ENCODE measurements around the gene PRKAG2. TPM values are rescaled to one million over a fixed set of nuclear protein-coding genes. Genes with fewer than 3 reads are reported as not detected.
"Not testable (repeated sequence)": the region's sequence is repeated elsewhere in the genome, so short reads cannot be mapped to it uniquely, and the experiment has no call there.

PRKAG2 gene
- polyA plus RNA-seq, 1 donor = 38.3 TPM

- DNase-seq = no peak
Observed at GRCh38 chr7:151835636-151836035, 41.3 kb downstream of the PRKAG2 start.

DNA sequence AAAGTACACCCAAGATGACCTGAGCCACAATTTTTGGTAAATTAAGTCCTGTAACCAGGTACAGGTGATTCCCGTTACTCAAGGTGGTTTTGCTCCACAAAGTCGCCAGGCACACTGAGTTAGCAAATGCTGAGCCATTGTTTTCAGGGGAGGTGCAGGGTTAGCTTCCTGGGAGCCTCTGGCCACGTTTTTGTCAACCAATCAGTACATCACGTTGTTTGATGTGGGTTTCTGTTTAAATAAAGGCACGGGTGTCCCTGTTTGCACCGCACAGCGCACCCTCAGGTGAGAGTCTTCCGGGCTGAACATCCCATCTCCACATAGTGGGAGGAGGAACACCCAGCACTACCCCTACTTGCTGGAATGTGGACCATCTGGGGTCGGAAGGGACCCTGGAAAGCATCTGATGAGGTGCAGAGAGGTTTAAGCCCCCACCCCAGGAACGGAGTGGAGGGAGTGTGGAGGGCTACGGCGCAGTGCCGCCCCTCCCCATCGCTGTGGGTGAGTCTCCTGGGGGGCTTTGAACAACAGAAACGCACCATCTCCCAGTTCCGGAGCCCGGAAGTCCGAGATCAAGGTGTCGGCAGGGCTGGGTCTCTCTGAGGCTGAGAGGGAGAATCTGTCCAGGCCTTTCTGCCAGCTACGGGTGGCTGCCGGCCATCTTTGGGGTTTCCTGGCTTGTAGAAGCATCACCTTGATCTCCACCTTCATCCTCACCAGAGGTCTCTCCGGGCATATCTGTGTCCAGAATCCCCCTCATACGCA is 42.5 kb downstream of the PRKAG2 start:
- no peak for DNase-seq

DNA sequence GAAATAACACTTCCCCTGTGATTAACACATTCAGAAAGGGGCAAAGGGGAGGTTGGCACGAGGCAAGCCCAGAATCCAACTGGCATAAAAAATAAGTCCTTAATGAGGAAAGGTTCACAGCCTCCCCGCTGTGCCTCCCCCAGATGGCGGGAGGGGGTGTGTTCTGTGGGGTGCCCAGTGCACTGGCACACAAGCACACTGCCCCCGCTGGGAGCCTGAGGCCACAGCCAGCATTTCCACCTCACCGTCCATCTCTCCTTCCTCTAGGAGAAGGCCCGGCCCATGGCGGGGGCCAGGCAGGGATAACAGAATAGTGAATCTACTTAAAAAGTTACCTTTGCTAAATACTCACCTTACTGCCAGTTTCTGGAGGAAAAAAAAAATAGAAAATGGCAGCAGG is 43.2 kb downstream of the PRKAG2 start:
- DNase-seq = no peak

GRCh38 chr7:151833213-151833651 is 43.7 kb downstream of the PRKAG2 start:
- no peak for DNase-seq

- no peak for DNase-seq
Observed at GRCh38 chr7:151832656-151833055, 44.3 kb downstream of the PRKAG2 start.

DNA sequence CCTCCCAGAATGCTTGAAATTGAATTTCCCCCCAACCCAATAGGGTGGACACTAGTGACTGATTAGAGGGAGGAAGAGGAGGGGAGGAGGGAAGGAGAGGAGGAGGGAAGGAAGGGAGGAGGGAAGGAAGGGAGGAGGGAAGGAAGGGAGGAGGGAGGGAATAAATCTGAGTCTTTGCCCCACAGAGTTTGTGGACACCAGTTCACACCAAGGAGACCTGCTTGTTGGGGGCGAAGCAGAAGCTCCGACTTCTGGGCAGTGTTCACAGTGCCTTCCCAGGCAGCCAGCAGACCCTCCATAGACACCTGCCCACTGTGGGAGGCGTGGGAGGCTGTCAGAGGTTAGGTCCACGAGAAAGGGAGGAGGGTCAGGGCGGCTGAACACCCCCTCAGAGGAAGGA is 44.8 kb downstream of the PRKAG2 start:
- no peak for DNase-seq

GRCh38 chr7:151831606-151832005 is 45.3 kb downstream of the PRKAG2 start:
- no peak for DNase-seq

GRCh38 chr7:151830121-151830830 is 46.6 kb downstream of the PRKAG2 start:
- DNase-seq = no peak

DNA sequence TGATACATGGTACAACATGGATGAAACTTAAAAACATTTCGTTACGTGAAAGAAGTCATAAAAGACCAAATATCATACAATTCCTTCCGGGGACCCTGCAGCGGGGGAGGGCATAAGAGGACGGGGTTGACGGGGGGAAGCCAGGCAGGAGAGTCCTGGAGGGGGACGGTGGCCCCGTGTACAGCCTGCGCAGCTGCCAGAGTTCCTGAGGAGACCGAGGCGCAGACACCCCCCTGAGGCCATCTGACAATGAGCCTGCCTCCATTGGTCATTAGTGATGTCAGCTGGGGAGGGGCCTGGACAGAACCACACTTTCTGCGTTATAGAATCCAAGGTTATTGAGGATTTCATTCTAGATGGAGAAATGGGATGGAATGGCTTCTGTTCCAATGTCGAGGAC is 47.2 kb downstream of the PRKAG2 start:
- no peak for DNase-seq

DNA sequence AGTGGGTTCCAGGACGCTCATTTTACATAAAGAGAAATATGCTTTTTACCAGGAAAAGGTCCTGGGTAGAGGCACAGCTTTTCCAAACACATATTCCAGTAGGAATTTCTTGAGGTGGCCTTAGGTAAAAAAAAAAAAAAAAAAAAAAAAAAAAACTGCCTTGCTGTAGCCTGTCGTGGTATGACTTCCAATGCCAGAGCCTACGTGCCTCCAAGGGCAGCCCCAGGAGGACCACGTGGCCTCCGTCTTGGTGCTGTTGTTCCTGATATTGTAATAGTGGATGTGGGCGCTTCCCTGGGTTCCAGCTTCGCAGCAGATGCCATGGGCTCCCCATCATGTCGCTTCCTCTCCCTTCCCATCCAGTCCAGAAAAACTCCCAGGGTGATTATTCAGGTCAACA is 49.3 kb downstream of the PRKAG2 start:
- DNase-seq = no peak

DNA sequence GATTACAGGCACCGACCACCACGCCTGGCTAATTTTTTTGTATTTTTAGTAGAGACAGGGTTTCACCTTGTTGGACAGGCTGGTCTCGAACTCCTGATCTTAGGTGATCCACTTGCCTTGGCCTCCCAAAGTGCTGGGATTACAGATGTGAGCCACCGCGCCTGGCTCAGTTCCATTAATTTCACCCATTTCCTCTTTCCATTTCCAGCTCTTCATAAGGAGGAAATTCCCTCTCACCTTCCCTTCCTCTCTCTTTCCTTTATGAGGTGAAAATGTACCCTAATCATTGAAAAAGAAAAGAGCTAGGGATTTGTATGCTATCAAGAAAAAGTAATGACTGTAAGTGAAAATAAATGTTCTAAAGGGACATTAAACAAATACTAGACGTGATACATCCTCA is 50.6 kb downstream of the PRKAG2 start:
- not testable (repeated sequence) for DNase-seq

GRCh38 chr7:151825721-151826120 is 51.2 kb downstream of the PRKAG2 start:
- no peak for DNase-seq

DNA sequence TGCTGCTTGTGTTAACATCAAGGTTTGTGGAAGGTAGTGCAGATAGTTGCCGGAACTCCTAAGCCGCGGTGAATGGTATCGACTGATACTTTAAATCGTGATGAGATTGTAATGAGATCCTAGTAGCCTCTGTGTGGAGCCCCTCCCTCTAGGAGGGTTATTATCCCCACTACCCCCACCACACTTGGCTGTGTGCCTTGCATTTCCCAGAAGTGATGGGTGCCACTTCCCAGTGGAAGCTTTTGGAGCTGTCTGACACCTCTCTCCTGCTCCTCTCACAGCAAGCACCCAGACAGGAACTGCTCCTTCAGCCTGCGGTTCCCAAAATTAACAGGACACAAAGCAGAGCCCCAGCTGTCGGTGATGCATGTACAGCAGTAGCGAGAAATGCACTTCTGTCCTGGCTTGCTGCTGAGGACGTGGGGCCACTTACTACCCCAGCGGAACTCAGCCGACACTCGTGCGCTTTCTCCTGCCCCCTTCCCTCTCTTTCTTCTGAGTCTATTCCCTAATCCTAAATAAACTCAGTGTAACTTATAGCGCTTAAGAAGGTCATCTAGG is 52.5 kb downstream of the PRKAG2 start:
- DNase-seq = no peak

- no peak for DNase-seq
Observed at GRCh38 chr7:151823566-151824372, 53.1 kb downstream of the PRKAG2 start.

DNA sequence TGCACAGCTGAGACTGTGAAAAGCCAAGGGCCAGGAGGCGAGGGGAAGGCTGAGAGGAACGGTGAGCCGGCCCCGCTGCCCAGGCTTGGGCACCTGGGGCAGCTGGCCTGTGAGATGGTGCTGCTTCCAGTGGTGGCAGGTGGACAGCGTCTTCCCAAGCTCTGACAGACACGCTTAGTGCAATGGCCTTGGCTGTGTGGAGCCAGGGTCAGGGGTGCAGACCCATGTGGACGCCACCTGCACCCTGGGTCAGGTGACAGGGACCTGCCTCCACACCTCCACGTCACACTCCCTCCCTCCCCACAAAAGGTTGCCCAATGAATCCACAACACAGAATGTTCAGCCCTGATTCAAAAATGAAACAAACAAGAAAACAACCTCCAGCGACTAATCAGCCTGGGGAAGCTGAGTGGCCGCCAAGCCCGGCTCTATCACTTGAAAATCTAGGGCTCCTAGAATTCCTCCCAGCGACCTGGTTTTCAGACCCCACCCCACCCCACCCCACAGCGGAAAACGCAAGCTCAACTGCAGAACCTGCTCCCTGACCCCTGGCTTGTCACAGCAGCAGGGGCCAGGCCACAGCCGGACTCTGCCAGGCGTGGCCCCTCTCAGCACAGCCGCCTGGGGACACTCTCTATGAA is 54.3 kb downstream of the PRKAG2 start:
- no peak for DNase-seq

- DNase-seq = no peak
Observed at GRCh38 chr7:151821806-151822540, 54.9 kb downstream of the PRKAG2 start.

DNA sequence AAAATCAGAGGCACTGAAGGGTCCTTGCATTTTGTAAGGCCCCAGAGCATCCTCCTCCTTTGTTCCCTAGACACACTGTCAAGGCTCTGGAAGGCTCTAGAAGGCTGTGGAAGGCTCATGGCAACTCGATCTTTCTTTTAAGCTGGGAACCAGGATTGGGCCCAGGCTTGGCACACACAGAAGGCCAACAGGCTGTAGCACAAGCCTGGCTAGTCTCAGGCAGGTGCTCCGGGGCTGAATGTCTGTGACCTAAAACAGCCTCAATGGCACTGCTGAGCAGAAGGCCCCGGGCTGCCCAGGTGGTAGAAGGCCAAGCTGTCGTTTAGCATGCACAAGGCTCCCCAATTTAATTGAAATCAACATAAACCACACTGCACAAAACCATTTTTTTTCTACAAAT is 55.7 kb downstream of the PRKAG2 start:
- DNase-seq = no peak

GRCh38 chr7:151820491-151821105 is 56.3 kb downstream of the PRKAG2 start:
- DNase-seq = no peak

- no peak for DNase-seq
Observed at GRCh38 chr7:151819866-151820265, 57.0 kb downstream of the PRKAG2 start.

DNA sequence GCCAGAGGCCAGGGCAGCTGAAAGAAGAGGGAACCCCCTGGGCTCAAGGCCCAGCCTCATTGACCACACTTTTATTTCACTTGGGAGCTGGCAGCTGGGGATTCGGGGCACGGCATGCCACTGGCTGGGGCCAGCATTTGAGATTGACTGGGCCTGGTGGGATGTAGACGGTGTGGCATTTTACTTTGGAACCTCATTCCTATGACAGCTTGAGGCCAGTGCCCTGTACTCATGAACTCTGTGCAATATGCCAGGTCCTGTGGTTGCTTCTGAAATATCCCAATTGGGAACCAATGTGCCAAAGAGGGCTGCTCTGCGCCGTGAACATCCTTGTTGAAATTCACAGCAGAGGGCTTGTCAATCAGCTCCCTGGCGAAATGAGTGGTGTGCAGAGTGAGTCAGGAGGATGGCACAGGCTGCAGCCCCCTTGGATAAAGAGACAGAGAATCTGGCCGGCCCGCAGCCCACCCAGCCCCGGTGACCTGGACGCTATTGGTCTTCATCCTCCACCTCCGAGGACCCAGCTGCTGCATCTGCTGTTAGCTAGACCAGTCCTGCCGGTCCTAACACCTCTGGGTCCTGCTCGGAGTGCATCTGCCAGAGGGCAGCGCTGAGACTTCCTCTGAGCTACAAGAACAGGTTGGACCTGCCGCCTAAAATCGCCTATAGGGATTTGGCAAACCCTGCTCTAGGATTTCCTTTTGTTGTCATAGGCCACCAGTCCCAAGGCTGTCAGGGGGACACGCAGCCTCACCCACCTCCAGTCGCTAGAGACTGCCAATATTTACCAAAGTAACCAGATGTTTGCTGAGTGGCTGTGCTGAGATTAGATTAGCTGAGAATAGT is 58.0 kb downstream of the PRKAG2 start:
- DNase-seq = no peak
